Heart left ventricle (tissue), 16 donors: ENCODE results near the gene SLC39A12. TPM values are rescaled to one million over a fixed set of nuclear protein-coding genes. Genes with fewer than 3 reads are reported as not detected.

Experiments
- ATAC-seq, 4 donors: fragments of 200-7000 bp; cut with Tn5 transposase; one replicate each; pipeline ENCODE4 v1.9.1; 2020 to 2022; ENCODE audit warnings: moderate library complexity in 4 of 4, mild to moderate bottlenecking in 3 of 4, moderate number of reproducible peaks in 1 of 4
- DNase-seq, 5 donors: peaks; one replicate each; pipeline ENCODE4 v3.0.0-alpha.2; 2020
- H3K27ac ChIP-seq, 12 donors: fragments of 200-600 bp; sonication (generic) in 4 of 12; one replicate each; pipeline versions ENCODE4 v1.5.0 to v1.8.0; 2016 to 2022; ENCODE audit warnings: mild to moderate bottlenecking in 2 of 12
- H3K27me3 ChIP-seq, 9 donors: fragments of 200-600 bp; sonication (generic) in 2 of 9; one replicate each; pipeline versions ENCODE4 v1.5.1 to v1.8.0; 2016 to 2022; ENCODE audit warnings: mild to moderate bottlenecking in 3 of 9
- H3K36me3 ChIP-seq, 9 donors: fragments of 200-600 bp; sonication (generic) in 2 of 9; one replicate each; pipeline versions ENCODE4 v1.5.0 to v1.8.0; 2018 to 2022; ENCODE audit warnings: mild to moderate bottlenecking in 2 of 9
- H3K4me1 ChIP-seq, 12 donors: fragments of 200-600 bp; sonication (generic) in 4 of 12; one replicate each; pipeline versions ENCODE4 v1.5.0 to v1.8.0; 2016 to 2022; ENCODE audit warnings: mild to moderate bottlenecking in 3 of 12
- H3K4me3 ChIP-seq, 12 donors: fragments of 200-600 bp; sonication (generic) in 4 of 12; one replicate each; pipeline versions ENCODE4 v1.5.0 to v1.8.0; 2017 to 2022; ENCODE audit warnings: mild to moderate bottlenecking in 9 of 12, moderate library complexity in 4 of 12
- H3K9me3 ChIP-seq, 12 donors: fragments of 200-600 bp; sonication (generic) in 4 of 12; one replicate each; pipeline versions ENCODE4 v1.5.0 to v1.8.0; 2016 to 2022; ENCODE audit warnings: mild to moderate bottlenecking in 1 of 12
- POLR2A ChIP-seq, 2 donors: fragments of 450-650 bp; IDR thresholded peaks; one replicate each; pipeline ENCODE4 v1.6.1; 2017; ENCODE audit warnings: antibody characterized with exemption in 2 of 2, mild to moderate bottlenecking in 2 of 2, moderate library complexity in 2 of 2
- WGBS, 4 donors: extraction: QIAGEN DNeasy Blood & Tissue Kit in 2 of 4; methylation state at CpG; one replicate each; pipeline versions ENCODE4 v1.1.5 to v1.1.7; 2013 to 2018; 5-methylcytosine and 5-hydroxymethylcytosine counted together
- intact Hi-C, 10 donors: fragments of 100-400 bp; cut with DNase I; formaldehyde crosslinking; loops; one replicate each; pipeline versions ENCODE4 v1.11.1 to v1.14.2; 2022
- polyA plus RNA-seq, 2 donors: library from polyadenylated mRNA; stranded (reverse); fragments of 200-250 nt; gene quantifications; one replicate each; pipeline ENCODE4 v1.2.3, GENCODE V29; 2013
- total RNA-seq, 9 donors: library from RNA; depleted of rRNA in 2 of 9; stranded (reverse); fragments of >200 nt in 2 of 9; fragmentation: NEBNext Ultra II Directional in 3 of 9; extraction: Animal tissue kit (Norgen Biotek cat#: 25700) in 3 of 9; gene quantifications; one replicate each; pipeline versions ENCODE4 v1.1.0 to v1.2.4, GENCODE V29; 2016 to 2023
- TF ChIP-seq, protein P1 (sequence below), 12 donors: fragments of 200-600 bp; sonication (generic) in 4 of 12; IDR thresholded peaks; one replicate each; pipeline versions ENCODE4 v1.5.0 to v1.8.0; 2018 to 2022; ENCODE audit warnings: antibody characterized with exemption in 12 of 12, mild to moderate bottlenecking in 5 of 12
- donor health status: ischemic (EF 13 %, LVEDD 7.1; RV severe dilation, severe dysfunction).
- donor health status: healthy with polysubstance abuse.
- donor health status: DM: no; HTN: yes; CAD: no.
- donor health status: DM: no; HTN: no; CAD: no.
- donor health status: ischemic (EF 25% LVEDD 6.9; RV normal size, moderate dysfunction).
- donor health status: ischemic (EF 25% LVEDD 5.7; RV mildly dilated, moderate dysfunction).
- donor health status: healthy.
- donor health status: DM: yes; HTN: yes; CAD: no.
- donor health status: ischemic (EF 35%, LVEDD 5.7; RV mildly dilated, moderate dysfunction).
- donor health status: nonischemic (EF 11% LVEDD 7.7; RV severe dilation, severe dysfunction).
- donor health status: DM: yes; HTN: yes; CAD: no.
- donor health status: PGD.
- donor health status: ischemic (EF 29% LVEDD 5.4; RV normal size, mild dysfunction).
- donor health status: nonischemic (EF 23%, LVEDD 6.1; RV moderate dilation, normal function).

The SLC39A12 gene
- total and polyA plus RNA-seq, 11 donors = 0.08 to 0.27 TPM; not detected in 9

- no peak for ATAC-seq
- Histone ChIP-seq H3K27me3 (no peaks in the 10 kb centered on the region), H3K4me3 (no peak overlapping the region), H3K9me3 (no peaks in the 10 kb centered on the region), H3K4me1 (peaks cover 0 to 4% (median 0%) of the 10 kb centered on the region in 12 donors), H3K27ac (no peak overlapping the region), H3K36me3 (peaks cover 0 to 33% (median 0%) of the 10 kb centered on the region in 9 donors)
- intact Hi-C loops = loop anchor here in 3 of 10 donors (5.0 to 10.0 kb wide), 2 partner anchors 197 to 310 kb away; no protein-coding TSS in a partner anchor
- no peak for TF ChIP-seq POLR2A (IDR thresholded peaks at IDR 0.05)
- TF ChIP-seq, protein P1, sequence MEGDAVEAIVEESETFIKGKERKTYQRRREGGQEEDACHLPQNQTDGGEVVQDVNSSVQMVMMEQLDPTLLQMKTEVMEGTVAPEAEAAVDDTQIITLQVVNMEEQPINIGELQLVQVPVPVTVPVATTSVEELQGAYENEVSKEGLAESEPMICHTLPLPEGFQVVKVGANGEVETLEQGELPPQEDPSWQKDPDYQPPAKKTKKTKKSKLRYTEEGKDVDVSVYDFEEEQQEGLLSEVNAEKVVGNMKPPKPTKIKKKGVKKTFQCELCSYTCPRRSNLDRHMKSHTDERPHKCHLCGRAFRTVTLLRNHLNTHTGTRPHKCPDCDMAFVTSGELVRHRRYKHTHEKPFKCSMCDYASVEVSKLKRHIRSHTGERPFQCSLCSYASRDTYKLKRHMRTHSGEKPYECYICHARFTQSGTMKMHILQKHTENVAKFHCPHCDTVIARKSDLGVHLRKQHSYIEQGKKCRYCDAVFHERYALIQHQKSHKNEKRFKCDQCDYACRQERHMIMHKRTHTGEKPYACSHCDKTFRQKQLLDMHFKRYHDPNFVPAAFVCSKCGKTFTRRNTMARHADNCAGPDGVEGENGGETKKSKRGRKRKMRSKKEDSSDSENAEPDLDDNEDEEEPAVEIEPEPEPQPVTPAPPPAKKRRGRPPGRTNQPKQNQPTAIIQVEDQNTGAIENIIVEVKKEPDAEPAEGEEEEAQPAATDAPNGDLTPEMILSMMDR (IDR thresholded peaks at IDR 0.05) = no peak
- 58 to 84% (median 80%) methylated on average over 4 of the region's 4 CpGs for WGBS, 4 donors
- DNase-seq = no peak
These were observed 44.1 kb upstream of the SLC39A12 start for GRCh38 chr10:17907641-17908040.

DNA sequence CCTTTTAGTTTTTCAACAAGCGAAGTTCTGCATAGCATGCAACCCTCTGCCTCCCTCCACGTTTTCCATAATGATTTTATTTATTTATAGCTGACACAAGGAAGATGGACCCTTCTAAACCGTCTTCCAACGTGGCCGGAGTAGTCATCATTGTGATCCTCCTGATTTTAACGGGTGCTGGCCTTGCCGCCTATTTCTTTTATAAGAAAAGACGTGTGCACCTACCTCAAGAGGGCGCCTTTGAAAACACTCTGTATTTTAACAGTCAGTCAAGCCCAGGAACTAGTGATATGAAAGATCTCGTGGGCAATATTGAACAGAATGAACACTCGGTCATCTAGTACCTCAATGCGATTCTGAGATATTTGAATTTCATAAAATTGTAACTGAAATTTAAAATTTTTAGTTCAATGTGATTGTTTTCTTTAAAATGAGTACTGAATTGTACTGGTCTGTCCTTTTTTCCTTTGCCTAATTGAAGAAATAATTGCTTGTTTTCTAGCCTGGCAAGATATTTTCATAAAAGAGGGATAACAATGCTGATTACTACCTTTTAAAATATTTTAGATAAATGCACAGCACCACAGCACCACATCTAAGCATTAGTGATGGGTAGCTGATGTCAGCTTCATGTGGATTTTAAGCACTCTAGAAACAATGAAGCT is 41.5 kb upstream of the SLC39A12 start:
- peak in 4 of 5 donors; percentile 29 to 47 (median 40) for DNase-seq
- ATAC-seq = peak in 2 of 4 donors; percentile 21 to 54
- peaks cover 0 to 24% (median 0%) of the 10 kb centered on the region in 12 donors for H3K4me1 ChIP-seq
- intact Hi-C loops = loop anchor here in 9 of 10 donors (2.0 to 10.0 kb wide), 11 partner anchors 175 to 395 kb away; partner anchors contain the start of gene CACNB2 (in 1 of the 9)
- no peak overlapping the region for H3K4me3 ChIP-seq
- WGBS, 4 donors = 19 to 25% (median 21%) methylated on average over 12 of the region's 12 CpGs
- no peaks in the 10 kb centered on the region for H3K9me3 ChIP-seq
- no peaks in the 10 kb centered on the region for H3K27me3 ChIP-seq
- TF ChIP-seq, protein P1 (IDR thresholded peaks at IDR 0.05) = peak; percentile 30 to 65 (median 54)
- TF ChIP-seq POLR2A (IDR thresholded peaks at IDR 0.05) = no peak
- no peak overlapping the region for H3K27ac ChIP-seq
- peaks cover 0 to 26% (median 0%) of the 10 kb centered on the region in 9 donors for H3K36me3 ChIP-seq

GRCh38 chr10:17912754-17913153 is 39.0 kb upstream of the SLC39A12 start:
- intact Hi-C loops = loop anchor here in 9 of 10 donors (5.0 to 10.0 kb wide), 9 partner anchors 172 to 392 kb away; partner anchors contain the start of gene CACNB2 (in 1 of the 9)
- Histone ChIP-seq H3K4me1 (peaks cover 0 to 33% (median 0%) of the 10 kb centered on the region in 12 donors), H3K36me3 (peaks cover 0 to 13% (median 0%) of the 10 kb centered on the region in 9 donors), H3K9me3 (no peaks in the 10 kb centered on the region), H3K27me3 (no peaks in the 10 kb centered on the region), H3K27ac (peak overlapping the region in 10 of 12 donors; percentile 26 to 81 (median 52)), H3K4me3 (no peak overlapping the region)
- ATAC-seq (peak; percentile 67 to 83 (median 74)), DNase-seq (no peak)
- TF ChIP-seq POLR2A (IDR thresholded peaks at IDR 0.05) = no peak
- TF ChIP-seq, protein P1 (IDR thresholded peaks at IDR 0.05) = no peak
- 8 to 16% (median 14%) methylated on average over 4 of the region's 4 CpGs for WGBS, 4 donors

DNA sequence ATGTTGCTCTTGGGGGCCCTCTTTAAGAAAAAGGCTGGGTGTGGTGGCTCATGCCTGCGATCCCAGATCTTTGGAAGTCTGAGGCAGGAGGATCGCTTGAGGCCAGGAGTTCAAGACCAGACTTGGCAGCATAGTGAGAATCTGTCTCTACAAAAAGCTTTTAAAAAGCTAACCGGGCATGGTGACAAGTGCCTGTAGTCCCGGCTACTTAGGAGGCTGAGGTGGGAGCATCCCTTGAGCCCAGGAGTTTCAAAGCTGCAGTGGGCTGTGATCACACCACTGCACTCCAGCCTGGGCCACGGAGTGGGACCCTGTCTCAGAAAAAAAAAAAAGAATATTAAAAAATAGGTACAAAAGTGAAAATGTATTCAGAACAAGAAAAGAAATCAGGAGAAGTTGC is 38.1 kb upstream of the SLC39A12 start:
- no peak for TF ChIP-seq POLR2A (IDR thresholded peaks at IDR 0.05)
- TF ChIP-seq, protein P1 (IDR thresholded peaks at IDR 0.05) = no peak
- peak in 1 of 5 donors; percentile 27 for DNase-seq
- Histone ChIP-seq H3K27me3 (no peaks in the 10 kb centered on the region), H3K36me3 (peaks cover 0 to 11% (median 0%) of the 10 kb centered on the region in 9 donors), H3K4me3 (no peak overlapping the region), H3K9me3 (no peaks in the 10 kb centered on the region), H3K4me1 (peaks cover 0 to 33% (median 0%) of the 10 kb centered on the region in 12 donors), H3K27ac (peak overlapping the region in 10 of 12 donors; percentile 20 to 81 (median 52))
- ATAC-seq = peak in 1 of 4 donors; percentile 29
- intact Hi-C loops = loop anchor here in 9 of 10 donors (5.0 to 10.0 kb wide), 9 partner anchors 171 to 391 kb away; partner anchors contain the start of gene CACNB2 (in 1 of the 9)
- 32 to 55% (median 45%) methylated on average over 5 of the region's 5 CpGs for WGBS, 4 donors
